A673 (cell line): Measurements from ENCODE around the gene CDC42BPG.

ENCODE experiments used
- CTCF ChIP-seq: fragments of 300-800, 200-600 bp; sonication (generic); conservative IDR thresholded peaks from 2 replicates; pipeline ENCODE4 v1.5.1; 2017; ENCODE audit warnings: low read depth, mild to moderate bottlenecking, antibody characterized with exemption, low read length, moderate library complexity, mixed read lengths
- EZH2 ChIP-seq: fragments of 200-600 bp; sonication (generic); IDR thresholded peaks from 2 replicates; pipeline ENCODE4 v1.6.1; 2017; ENCODE audit warnings: borderline replicate concordance, low read depth, mild to moderate bottlenecking, mixed read lengths, antibody characterized with exemption, low read length; ENCODE audit not compliant: poor library complexity, severe bottlenecking

DNA sequence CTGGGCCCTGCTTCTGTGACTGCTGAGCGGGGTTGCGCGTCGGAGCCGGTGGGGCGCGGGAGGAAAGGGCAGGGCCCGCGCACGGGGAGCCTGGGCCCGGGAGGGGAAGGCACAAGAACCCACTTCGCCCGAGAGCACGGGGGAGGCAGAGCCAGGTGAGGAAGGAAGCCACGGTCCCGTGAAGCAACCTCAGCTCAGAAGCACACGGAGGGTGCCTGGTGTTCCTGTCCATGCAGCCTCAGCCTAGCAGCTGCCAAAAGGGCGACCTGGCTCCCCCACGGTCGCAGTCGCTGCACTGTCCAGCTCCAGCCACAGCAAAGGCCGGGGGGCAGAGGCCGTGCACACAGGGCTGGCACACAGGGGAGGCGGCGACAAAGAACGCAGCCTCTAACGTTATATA lies 9.3 kb upstream of the CDC42BPG start:
- TF ChIP-seq CTCF (no peak), EZH2 (no peak)
